ENCODE results near the gene HCFC2. TPM values are rescaled to one million over a fixed set of nuclear protein-coding genes. Genes with fewer than 3 reads are reported as not detected.

Gene HCFC2
- total and polyA plus RNA-seq, 10 donors, result 4.3 to 18.6 (median 16.6) TPM

DNA sequence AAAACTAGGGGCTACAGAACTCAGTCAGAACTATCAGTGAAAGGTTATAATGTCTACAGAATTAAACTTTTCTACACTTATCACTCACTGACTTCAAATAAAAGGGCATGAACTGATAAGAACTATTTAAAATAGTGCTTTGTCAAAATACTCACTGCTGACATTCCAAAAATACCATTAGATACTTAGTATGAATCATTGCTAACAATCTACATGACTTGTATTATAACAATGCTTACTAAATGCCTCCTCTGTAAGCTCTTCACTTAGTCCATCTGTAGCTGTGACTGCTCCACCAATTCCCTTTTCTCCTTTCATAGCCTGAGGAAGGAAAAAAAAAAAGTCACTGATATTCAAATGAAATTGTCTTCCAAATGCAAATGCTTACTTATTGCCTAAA is 56.7 kb downstream of the HCFC2 start:
- no peak overlapping the region for H3K4me3 ChIP-seq
- H3K27me3 ChIP-seq (replicated peaks in 1 of 7), result no peaks in the 10 kb centered on the region
- H3K36me3 ChIP-seq, result peaks cover 0 to 99% (median 65%) of the 10 kb centered on the region in 6 donors
- intact Hi-C loops (cut with DNase I; ENCODE audit: low total_unique reads), result no loop called here
- DNase-seq, result no peak
- no peak overlapping the region for H3K27ac ChIP-seq
- no peaks in the 10 kb centered on the region for H3K9me3 ChIP-seq
- no peak for TF ChIP-seq POLR2A (IDR thresholded peaks at IDR 0.05)
- TF ChIP-seq, protein P1, sequence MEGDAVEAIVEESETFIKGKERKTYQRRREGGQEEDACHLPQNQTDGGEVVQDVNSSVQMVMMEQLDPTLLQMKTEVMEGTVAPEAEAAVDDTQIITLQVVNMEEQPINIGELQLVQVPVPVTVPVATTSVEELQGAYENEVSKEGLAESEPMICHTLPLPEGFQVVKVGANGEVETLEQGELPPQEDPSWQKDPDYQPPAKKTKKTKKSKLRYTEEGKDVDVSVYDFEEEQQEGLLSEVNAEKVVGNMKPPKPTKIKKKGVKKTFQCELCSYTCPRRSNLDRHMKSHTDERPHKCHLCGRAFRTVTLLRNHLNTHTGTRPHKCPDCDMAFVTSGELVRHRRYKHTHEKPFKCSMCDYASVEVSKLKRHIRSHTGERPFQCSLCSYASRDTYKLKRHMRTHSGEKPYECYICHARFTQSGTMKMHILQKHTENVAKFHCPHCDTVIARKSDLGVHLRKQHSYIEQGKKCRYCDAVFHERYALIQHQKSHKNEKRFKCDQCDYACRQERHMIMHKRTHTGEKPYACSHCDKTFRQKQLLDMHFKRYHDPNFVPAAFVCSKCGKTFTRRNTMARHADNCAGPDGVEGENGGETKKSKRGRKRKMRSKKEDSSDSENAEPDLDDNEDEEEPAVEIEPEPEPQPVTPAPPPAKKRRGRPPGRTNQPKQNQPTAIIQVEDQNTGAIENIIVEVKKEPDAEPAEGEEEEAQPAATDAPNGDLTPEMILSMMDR (IDR thresholded peaks at IDR 0.05 in 8 of 11, conservative IDR thresholded peaks at IDR 0.05 in 3 of 11), result no peak
- no peak for TF ChIP-seq POLR2AphosphoS5 (IDR thresholded peaks at IDR 0.05)
- peaks cover 0 to under 1% (median 0%) of the 10 kb centered on the region in 6 donors for H3K4me1 ChIP-seq

DNA sequence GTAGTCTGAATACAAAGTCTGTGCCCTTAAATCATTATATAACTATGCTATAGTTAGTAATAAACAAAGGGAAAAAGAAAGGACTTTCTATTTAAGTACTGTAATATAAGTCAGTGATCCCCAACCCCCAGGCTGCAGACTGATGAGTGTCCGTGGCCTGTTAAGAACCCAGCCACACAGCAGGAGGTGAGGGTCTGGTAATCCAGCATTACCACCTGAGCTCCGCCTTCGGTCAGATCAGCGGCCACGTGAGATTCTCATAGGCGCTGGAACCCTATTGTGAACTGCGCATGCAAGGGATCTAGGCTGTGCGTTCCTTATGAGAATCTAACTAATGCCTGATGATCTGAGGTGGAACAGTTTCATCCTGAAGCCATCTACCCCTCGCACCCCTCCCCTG is 58.0 kb downstream of the HCFC2 start:
- Histone ChIP-seq H3K36me3 (peaks cover 0 to 100% (median 74%) of the 10 kb centered on the region in 6 donors), H3K27ac (no peak overlapping the region), H3K9me3 (no peaks in the 10 kb centered on the region), H3K27me3 (replicated peaks in 1 of 7) (no peaks in the 10 kb centered on the region), H3K4me3 (no peak overlapping the region), H3K4me1 (no peaks in the 10 kb centered on the region)
- WGBS, 5 donors, result 92 to 98% (median 97%) methylated on average over 9 of the region's 9 CpGs
- intact Hi-C loops (cut with DNase I; ENCODE audit: low total_unique reads), result no loop called here
- DNase-seq, result no peak
- TF ChIP-seq POLR2AphosphoS5 (IDR thresholded peaks at IDR 0.05) (no peak), POLR2A (IDR thresholded peaks at IDR 0.05) (no peak)
- TF ChIP-seq, protein P1 (IDR thresholded peaks at IDR 0.05 in 8 of 11, conservative IDR thresholded peaks at IDR 0.05 in 3 of 11), result no peak

DNA sequence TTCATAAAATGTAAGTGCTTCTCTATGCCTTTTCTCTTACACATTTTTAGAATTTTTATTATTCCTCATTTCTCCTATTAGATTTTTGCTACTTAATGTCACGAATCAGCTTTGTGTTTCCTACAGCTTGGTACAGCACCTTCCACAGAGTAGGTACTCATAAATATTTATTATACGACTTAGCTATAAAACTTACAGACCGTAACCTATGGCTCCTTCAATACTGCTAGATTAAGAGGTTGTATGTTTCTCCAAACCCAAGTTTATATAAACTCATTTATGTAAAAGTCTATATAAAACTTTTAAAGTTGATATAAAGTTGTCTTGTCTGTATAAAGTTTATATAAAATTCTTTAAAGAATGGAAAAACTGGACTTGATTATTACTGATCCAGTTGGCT is 62.2 kb downstream of the HCFC2 start:
- intact Hi-C loops (cut with DNase I; ENCODE audit: low total_unique reads), result no loop called here
- TF ChIP-seq, protein P1 (IDR thresholded peaks at IDR 0.05 in 8 of 11, conservative IDR thresholded peaks at IDR 0.05 in 3 of 11), result no peak
- TF ChIP-seq POLR2AphosphoS5 (IDR thresholded peaks at IDR 0.05) (no peak), POLR2A (IDR thresholded peaks at IDR 0.05) (no peak)
- no peaks in the 10 kb centered on the region for H3K27me3 ChIP-seq (replicated peaks in 1 of 7)
- peaks cover 0 to 100% (median 70%) of the 10 kb centered on the region in 6 donors for H3K36me3 ChIP-seq
- no peaks in the 10 kb centered on the region for H3K9me3 ChIP-seq
- peaks cover 0 to 19% (median 3%) of the 10 kb centered on the region in 6 donors for H3K4me1 ChIP-seq
- WGBS, 5 donors, result 96 to 99% (median 97%) methylated on average over 3 of the region's 3 CpGs
- DNase-seq, result no peak
- no peak overlapping the region for H3K27ac ChIP-seq
- no peak overlapping the region for H3K4me3 ChIP-seq

DNA sequence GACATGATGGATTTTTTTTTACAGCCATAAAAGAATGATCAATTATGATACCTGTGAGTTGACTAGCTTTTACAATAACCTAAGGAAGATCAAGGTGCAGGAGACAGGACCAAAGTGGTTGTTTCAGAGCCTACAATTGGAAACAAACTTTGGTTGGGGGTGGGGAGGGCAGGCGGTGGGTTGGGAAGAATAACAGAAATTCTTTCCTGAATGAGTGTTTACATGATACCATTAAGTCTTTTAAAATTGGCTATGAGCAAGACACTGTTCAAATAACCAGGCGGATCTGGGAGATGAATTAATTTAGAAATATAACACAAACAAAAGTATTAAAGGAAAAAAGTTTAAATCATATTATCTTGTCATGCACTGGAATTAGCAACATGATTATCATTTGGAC is 66.4 kb downstream of the HCFC2 start:
- H3K36me3 ChIP-seq, result peaks cover 3 to 94% (median 41%) of the 10 kb centered on the region in 6 donors
- peaks cover 4 to 61% (median 28%) of the 10 kb centered on the region in 6 donors for H3K4me1 ChIP-seq
- H3K27me3 ChIP-seq (replicated peaks in 1 of 7), result no peaks in the 10 kb centered on the region
- H3K27ac ChIP-seq, result no peak overlapping the region
- DNase-seq, result no peak
- no peak for TF ChIP-seq POLR2A (IDR thresholded peaks at IDR 0.05)
- TF ChIP-seq, protein P1 (IDR thresholded peaks at IDR 0.05 in 8 of 11, conservative IDR thresholded peaks at IDR 0.05 in 3 of 11), result no peak
- TF ChIP-seq POLR2AphosphoS5 (IDR thresholded peaks at IDR 0.05), result no peak
- 76 to 92% (median 87%) methylated on average over 2 of the region's 2 CpGs for WGBS, 5 donors
- no peaks in the 10 kb centered on the region for H3K9me3 ChIP-seq
- no peak overlapping the region for H3K4me3 ChIP-seq
- intact Hi-C loops (cut with DNase I; ENCODE audit: low total_unique reads), result no loop called here
